HepG2 (cell line): ENCODE measurements around the gene DNAAF9. TPM values are rescaled to one million over a fixed set of nuclear protein-coding genes. Genes with fewer than 3 reads are reported as not detected.

Source experiments
- ATAC-seq: fragments of 200-7000 bp; cut with Tn5 transposase; 3 replicates; pipeline ENCODE4 v1.9.1; 2020; ENCODE audit warnings: mild to moderate bottlenecking, moderate library complexity
- BruUV-seq: library from RNA; stranded (reverse); fragments of 400-500 nt; replicated peaks from 2 replicates; lab custom pipeline; 2021; lab: Mats Ljungman, UMichigan
- CTCF ChIA-PET: fragments of 300-600 bp; formaldehyde crosslinking; extraction: SDS; loops from one replicate; lab custom pipeline; 2021; ENCODE audit warnings: low total read pairs, inconsistent platforms, low intra/inter-chr PET ratio; lab: Yijun Ruan, JAX
- POLR2A ChIA-PET: fragments of 350-600 bp; sonication (Branson Sonifier 250); formaldehyde crosslinking; loops from one replicate; lab custom pipeline; 2020; ENCODE audit warnings: antibody characterized with exemption, inconsistent platforms; lab: Yijun Ruan, JAX
- DNase-seq: peaks from one replicate; pipeline ENCODE4 v3.0.0-alpha.2; 2015; ENCODE audit warnings: low spot score
- FAIRE-seq: peaks from 3 replicates; lab custom pipeline; 2011; peaks lifted over from hg19 to GRCh38; lab: Jason Lieb, UNC
- H2AFZ ChIP-seq: one replicate; pipeline ENCODE4 v1.6.1; 2011; ENCODE audit warnings: low read length, inconsistent platforms
- H3K27ac ChIP-seq: fragments of 300-600 bp; 3 replicates; pipeline ENCODE4 v1.8.0; 2011; ENCODE audit warnings: mixed run types, mild to moderate bottlenecking, mixed read lengths, low read length, inconsistent platforms; ENCODE audit not compliant: insufficient read depth; ENCODE audit errors: extremely low read length
- H3K27me3 ChIP-seq, 2 experiments: fragments of 200-600 bp in 1 of 2; 2 replicates in 1 of 2; 3 replicates in 1 of 2; pipeline versions ENCODE4 v1.6.0 to v1.8.0; 2011; ENCODE audit warnings: low read length in 2 of 2, mild to moderate bottlenecking in 2 of 2, moderate library complexity in 2 of 2, inconsistent platforms in 1 of 2; ENCODE audit not compliant: insufficient read depth in 2 of 2, control insufficient read depth in 1 of 2
- H3K36me3 ChIP-seq, 2 experiments: fragments of 200-600 bp in 1 of 2; replicated peaks in 1 of 2; 2 replicates in 1 of 2; 3 replicates in 1 of 2; pipeline versions ENCODE4 v1.5.1 to v1.8.0; 2011; ENCODE audit warnings: low read length in 2 of 2, inconsistent platforms in 1 of 2; ENCODE audit not compliant: insufficient read depth in 2 of 2, control insufficient read depth in 1 of 2
- H3K4me1 ChIP-seq: 2 replicates; pipeline ENCODE4 v1.5.1; 2012; ENCODE audit warnings: low read length, inconsistent platforms; ENCODE audit not compliant: insufficient read depth
- H3K4me2 ChIP-seq: 2 replicates; pipeline ENCODE4 v1.6.0; 2011; ENCODE audit warnings: low read depth, low read length, inconsistent platforms
- H3K4me3 ChIP-seq, 3 experiments: fragments of 200-600 bp in 1 of 3; sonication (generic), shearing (Covaris generic) in 1 of 3; replicated peaks in 1 of 3; 2 replicates each; pipeline ENCODE4 v1.5.1; 2011 to 2016; ENCODE audit warnings: low read length in 3 of 3, inconsistent platforms in 2 of 3, low read depth in 2 of 3, mild to moderate bottlenecking in 2 of 3, control low read depth in 1 of 3, mixed read lengths in 1 of 3; ENCODE audit not compliant: insufficient read depth in 1 of 3
- H3K79me2 ChIP-seq: one replicate; pipeline ENCODE4 v1.6.1; 2011; ENCODE audit warnings: low read length, inconsistent platforms; ENCODE audit not compliant: insufficient read depth
- H3K9ac ChIP-seq: 2 replicates; pipeline ENCODE4 v1.6.0; 2011; ENCODE audit warnings: mild to moderate bottlenecking, low read depth, low read length, inconsistent platforms; ENCODE audit not compliant: insufficient read depth
- H3K9me3 ChIP-seq: 2 replicates; pipeline ENCODE4 v1.5.1; 2012; ENCODE audit warnings: mild to moderate bottlenecking, low read length
- H4K20me1 ChIP-seq: 2 replicates; pipeline ENCODE4 v1.6.0; 2011; ENCODE audit warnings: inconsistent platforms, mild to moderate bottlenecking, low read length, moderate library complexity; ENCODE audit not compliant: insufficient read depth
- GFI1 ChIP-seq: sonication (generic); formaldehyde crosslinking; IDR thresholded peaks from 2 replicates; pipeline ENCODE4 v1.5.0; 2020; ENCODE audit warnings: missing genetic modification reagents, mild to moderate bottlenecking, borderline replicate concordance
- HOXA9 ChIP-seq: sonication (generic); formaldehyde crosslinking; IDR thresholded peaks from 2 replicates; pipeline ENCODE4 v1.8.1; 2022; ENCODE audit warnings: missing genetic modification reagents, mild to moderate bottlenecking, moderate library complexity, borderline replicate concordance
- SRY ChIP-seq: sonication (generic); formaldehyde crosslinking; IDR thresholded peaks from 2 replicates; pipeline ENCODE4 v1.8.0; 2022; ENCODE audit warnings: mild to moderate bottlenecking, missing genetic modification reagents
- ZNF644 ChIP-seq: IDR thresholded peaks from 2 replicates; pipeline ENCODE4 v1.6.1; 2016; ENCODE audit warnings: low read depth
- WGBS: methylation state at CpG from one replicate; pipeline ENCODE4 v1.1.6; 2017; ENCODE audit warnings: low lambda C conversion rate; 5-methylcytosine and 5-hydroxymethylcytosine counted together
- in situ Hi-C: cut with HindIII; loops from 2 replicates; pipeline ENCODE4 v1.10.0; 2017; ENCODE audit warnings: low pct_unique_long_range_greater_than_20kb; ENCODE audit not compliant: extremely low pct_ligation_motif_present
- intact Hi-C: fragments of 100-400 bp; cut with micrococcal nuclease; formaldehyde crosslinking; loops from one replicate; pipeline ENCODE4 v1.10.0; 2022; ENCODE audit not compliant: unreplicated experiment
- polyA plus RNA-seq, 8 experiments: library from polyadenylated mRNA; depleted of rRNA in 3 of 8; stranded (reverse) in 7 of 8; unstranded in 1 of 8; fragments of >200 nt; fragmentation: Illumina TruSeq in 4 of 8; extraction: Trizol in 4 of 8; gene quantifications; 2 replicates each; pipeline versions ENCODE4 v1.2.1 to v1.2.3, GENCODE V29; 2011 to 2016; ENCODE audit warnings: low read depth in 4 of 8, missing spikeins in 1 of 8, mixed read lengths in 1 of 8; ENCODE audit not compliant: insufficient read depth in 1 of 8
- total RNA-seq, 5 experiments: library from RNA; depleted of rRNA; stranded (reverse); fragments of >200 nt; fragmentation: Illumina TruSeq; extraction: Trizol; gene quantifications; 2 replicates each; pipeline ENCODE4 v1.2.3, GENCODE V29; 2016; ENCODE audit warnings: low read depth in 1 of 5
- TF ChIP-seq, protein P1 (sequence below): sonication (generic); formaldehyde crosslinking; IDR thresholded peaks from 2 replicates; pipeline ENCODE4 v1.9.0; 2022; ENCODE audit warnings: missing genetic modification reagents, mild to moderate bottlenecking, borderline replicate concordance

DNAAF9 gene
- total and polyA plus RNA-seq, 2 of the 13 experiments (the other 11 are each of a cell fraction or from before 2014, with no cell fraction given) = 10.5 to 14.9 TPM

DNA sequence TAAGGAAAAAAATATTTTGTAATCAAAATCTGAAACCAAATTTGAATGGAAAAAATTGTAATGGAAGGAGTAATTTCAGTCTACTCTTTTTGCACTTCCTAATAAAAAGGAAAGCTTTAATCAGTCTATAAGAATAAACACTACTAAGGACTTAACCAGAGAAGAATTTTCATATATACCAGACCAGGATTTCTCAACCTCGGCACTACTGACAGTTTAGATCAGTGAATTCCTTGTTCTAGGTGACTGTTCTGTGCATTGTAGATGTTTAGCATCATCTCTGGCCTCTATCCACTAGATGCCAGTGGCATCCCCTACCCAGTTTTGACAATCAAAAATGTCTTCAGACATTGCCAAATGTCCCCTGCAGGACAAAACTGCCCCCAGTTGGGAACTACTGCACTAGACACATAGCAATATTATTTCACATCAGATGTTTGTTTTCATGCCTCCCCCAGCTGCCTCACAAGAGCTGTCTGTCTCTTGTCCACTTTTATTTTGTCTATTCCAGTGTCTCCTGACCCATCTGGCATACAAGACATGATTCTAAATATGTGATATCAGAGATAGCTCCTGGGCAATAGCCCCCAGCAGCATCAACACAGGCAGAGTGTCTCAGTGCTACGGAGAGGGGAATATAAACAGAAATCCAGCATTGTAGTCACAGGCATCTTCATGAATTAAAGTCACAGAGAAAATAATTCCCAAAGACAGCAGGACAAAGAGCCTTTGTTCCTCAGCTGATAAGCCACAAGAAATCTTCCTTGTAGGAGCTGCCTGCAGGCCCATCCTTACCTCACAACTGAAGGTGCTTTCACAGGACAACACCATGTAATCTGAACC is 27.0 kb downstream of the DNAAF9 start:
- in situ Hi-C loops = no loop called here
- Histone ChIP-seq H3K9me3 (no peaks in the 10 kb centered on the region), H3K27ac (no peak overlapping the region), H3K9ac (no peak overlapping the region), H2AFZ (no peak overlapping the region), H3K4me1 (peaks cover 12% of the 10 kb centered on the region; the same call in 1 of the 2 replicates), H3K4me2 (no peak overlapping the region), H3K27me3 (no peaks in the 10 kb centered on the region), H3K79me2 (peaks cover 17% of the 10 kb centered on the region), H4K20me1 (no peaks in the 10 kb centered on the region), H3K4me3 (no peak overlapping the region), H3K36me3 (peaks cover 14 to 34% of the 10 kb centered on the region in 2 experiments)
- FAIRE-seq = no peak
- no peak for DNase-seq
- TF ChIP-seq ZNF644 (CRISPR knock-in tag) (no peak), GFI1 (CRISPR knock-in tag) (no peak), HOXA9 (CRISPR knock-in tag) (no peak), SRY (CRISPR knock-in tag) (no peak)
- TF ChIP-seq, protein P1, sequence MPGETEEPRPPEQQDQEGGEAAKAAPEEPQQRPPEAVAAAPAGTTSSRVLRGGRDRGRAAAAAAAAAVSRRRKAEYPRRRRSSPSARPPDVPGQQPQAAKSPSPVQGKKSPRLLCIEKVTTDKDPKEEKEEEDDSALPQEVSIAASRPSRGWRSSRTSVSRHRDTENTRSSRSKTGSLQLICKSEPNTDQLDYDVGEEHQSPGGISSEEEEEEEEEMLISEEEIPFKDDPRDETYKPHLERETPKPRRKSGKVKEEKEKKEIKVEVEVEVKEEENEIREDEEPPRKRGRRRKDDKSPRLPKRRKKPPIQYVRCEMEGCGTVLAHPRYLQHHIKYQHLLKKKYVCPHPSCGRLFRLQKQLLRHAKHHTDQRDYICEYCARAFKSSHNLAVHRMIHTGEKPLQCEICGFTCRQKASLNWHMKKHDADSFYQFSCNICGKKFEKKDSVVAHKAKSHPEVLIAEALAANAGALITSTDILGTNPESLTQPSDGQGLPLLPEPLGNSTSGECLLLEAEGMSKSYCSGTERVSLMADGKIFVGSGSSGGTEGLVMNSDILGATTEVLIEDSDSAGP (CRISPR knock-in tag) = no peak
- 97% methylated on average over 2 of the region's 2 CpGs for WGBS
- intact Hi-C loops = no loop called here
- CTCF ChIA-PET = no interaction called here
- BruUV-seq = no TSS peak
- no peak for ATAC-seq
- POLR2A ChIA-PET = no interaction called here
